ENCODE measurements around the gene DDX31.

Gene DDX31

DNA sequence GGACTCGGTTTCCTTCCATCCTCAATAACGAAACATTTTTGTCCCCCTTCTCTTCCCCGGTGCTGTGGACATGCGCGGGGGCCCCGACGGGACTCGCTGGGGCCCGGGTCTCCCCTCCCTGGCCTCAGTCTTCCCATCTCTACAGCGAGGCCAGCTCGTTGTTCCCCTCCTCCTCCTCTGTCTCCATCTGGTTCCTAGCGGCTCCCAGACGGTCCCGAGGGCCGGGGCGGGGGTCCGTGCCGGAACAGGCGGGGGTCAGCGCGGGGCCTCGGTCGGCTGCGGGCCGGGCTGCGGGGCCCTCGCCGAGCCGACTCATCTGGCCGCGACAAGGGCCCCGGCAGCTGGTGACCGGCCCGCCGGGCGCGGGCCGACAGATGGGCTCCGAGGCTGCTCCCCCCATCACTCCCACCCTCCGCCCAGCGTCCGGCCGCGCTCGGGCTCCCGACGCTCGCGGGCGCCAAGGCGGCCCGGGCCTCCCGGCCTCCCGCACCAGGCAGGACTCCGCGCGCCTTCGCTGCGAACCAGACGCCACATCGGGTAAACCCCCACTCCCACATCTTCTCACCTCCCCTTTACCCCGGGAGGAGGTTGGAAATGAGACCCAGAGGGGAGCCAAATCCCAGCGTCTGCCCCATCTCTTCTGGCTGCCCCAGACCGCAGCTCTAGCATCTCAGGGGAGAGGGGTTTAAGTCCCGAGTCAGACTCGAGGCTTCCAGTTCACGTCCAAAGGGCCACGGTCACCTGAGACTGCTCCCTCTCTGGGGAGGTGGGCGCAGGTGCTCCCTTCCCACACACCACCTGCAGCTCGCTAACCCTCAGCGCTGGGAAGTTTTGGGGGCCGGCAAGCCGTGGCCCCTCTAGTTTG is 79.2 kb downstream of the DDX31 start:
- TF ChIP-seq TAF1 (IDR thresholded peaks at IDR 0.05; ENCODE audit: borderline replicate concordance, insufficient read depth, low read length) (no peak), FOXP2 (optimal IDR thresholded peaks at IDR 0.05; ENCODE audit: borderline replicate concordance, extremely low read depth, extremely low read length, insufficient read depth) (no peak), SIN3A (IDR thresholded peaks at IDR 0.05; ENCODE audit: borderline replicate concordance, insufficient read depth, low read length) (no peak), POLR2AphosphoS5 (IDR thresholded peaks at IDR 0.05; ENCODE audit: low read depth, low read length) (no peak)
- TF ChIP-seq, protein P1, sequence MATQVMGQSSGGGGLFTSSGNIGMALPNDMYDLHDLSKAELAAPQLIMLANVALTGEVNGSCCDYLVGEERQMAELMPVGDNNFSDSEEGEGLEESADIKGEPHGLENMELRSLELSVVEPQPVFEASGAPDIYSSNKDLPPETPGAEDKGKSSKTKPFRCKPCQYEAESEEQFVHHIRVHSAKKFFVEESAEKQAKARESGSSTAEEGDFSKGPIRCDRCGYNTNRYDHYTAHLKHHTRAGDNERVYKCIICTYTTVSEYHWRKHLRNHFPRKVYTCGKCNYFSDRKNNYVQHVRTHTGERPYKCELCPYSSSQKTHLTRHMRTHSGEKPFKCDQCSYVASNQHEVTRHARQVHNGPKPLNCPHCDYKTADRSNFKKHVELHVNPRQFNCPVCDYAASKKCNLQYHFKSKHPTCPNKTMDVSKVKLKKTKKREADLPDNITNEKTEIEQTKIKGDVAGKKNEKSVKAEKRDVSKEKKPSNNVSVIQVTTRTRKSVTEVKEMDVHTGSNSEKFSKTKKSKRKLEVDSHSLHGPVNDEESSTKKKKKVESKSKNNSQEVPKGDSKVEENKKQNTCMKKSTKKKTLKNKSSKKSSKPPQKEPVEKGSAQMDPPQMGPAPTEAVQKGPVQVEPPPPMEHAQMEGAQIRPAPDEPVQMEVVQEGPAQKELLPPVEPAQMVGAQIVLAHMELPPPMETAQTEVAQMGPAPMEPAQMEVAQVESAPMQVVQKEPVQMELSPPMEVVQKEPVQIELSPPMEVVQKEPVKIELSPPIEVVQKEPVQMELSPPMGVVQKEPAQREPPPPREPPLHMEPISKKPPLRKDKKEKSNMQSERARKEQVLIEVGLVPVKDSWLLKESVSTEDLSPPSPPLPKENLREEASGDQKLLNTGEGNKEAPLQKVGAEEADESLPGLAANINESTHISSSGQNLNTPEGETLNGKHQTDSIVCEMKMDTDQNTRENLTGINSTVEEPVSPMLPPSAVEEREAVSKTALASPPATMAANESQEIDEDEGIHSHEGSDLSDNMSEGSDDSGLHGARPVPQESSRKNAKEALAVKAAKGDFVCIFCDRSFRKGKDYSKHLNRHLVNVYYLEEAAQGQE (IDR thresholded peaks at IDR 0.05; ENCODE audit: insufficient read depth in 1 of 2, low read depth in 2 of 2, low read length in 2 of 2): no peak

DNA sequence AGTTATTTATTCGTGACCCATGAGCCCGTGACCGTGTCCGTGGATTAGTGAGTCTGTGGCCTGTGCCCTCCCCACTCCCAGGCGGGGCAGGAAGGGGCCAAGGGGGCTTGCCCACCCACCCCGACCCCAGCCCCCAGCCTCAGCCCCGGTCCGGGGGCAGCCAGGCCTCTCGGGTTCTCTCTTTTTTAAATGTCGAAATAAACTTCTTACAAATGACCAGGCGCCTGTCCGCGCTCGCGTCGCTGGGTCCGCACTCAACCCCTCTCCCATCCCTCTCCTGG is 79.8 kb downstream of the DDX31 start:
- no peak for TF ChIP-seq POLR2AphosphoS5 (IDR thresholded peaks at IDR 0.05; ENCODE audit: low read depth, low read length)
- TF ChIP-seq, protein P1 (IDR thresholded peaks at IDR 0.05; ENCODE audit: insufficient read depth in 1 of 2, low read depth in 2 of 2, low read length in 2 of 2): no peak
- no peak for TF ChIP-seq FOXP2 (optimal IDR thresholded peaks at IDR 0.05; ENCODE audit: borderline replicate concordance, extremely low read depth, extremely low read length, insufficient read depth)
- TF ChIP-seq TAF1 (IDR thresholded peaks at IDR 0.05; ENCODE audit: borderline replicate concordance, insufficient read depth, low read length): no peak
- no peak for TF ChIP-seq SIN3A (IDR thresholded peaks at IDR 0.05; ENCODE audit: borderline replicate concordance, insufficient read depth, low read length)

DNA sequence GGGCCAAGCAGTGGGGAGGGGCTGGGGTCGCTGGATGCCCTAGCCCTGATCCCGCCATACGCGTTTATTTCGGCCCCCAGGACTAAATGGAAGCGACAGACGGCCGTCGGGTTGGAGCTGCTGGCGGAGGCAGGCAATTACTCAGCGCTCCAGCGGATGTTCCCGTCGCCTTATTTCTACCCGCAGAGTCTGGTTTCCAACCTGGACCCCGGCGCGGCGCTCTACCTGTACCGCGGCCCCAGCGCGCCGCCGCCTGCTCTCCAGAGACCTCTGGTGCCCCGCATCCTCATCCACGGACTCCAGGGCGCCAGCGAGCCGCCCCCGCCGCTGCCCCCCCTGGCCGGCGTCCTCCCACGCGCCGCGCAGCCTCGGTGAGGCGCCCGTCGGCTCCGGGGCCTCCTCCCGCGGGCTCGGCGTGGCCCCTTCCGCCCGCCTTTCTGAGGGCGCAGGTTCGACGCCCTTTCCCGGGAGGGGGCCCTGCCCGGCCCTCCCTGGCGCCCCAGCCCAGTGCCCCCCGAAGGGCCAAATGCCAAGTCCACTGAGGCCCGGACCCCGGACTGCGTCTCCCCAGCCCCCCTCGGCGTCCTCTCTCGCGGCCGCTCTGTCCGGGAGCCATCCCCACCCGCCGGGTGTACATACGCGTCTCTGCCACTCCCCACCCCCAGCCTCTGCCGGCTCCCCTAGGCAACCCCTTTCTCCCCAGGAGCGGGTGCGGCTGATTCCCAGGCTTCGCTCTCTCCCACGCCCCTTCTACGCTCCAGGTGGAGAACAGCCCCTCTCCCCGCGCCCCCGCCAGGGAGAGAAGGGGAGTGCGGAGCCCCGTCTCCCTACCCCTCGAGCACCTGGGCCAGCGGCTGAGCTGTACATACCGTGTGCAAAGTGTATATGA is 80.4 kb downstream of the DDX31 start:
- TF ChIP-seq, protein P1 (IDR thresholded peaks at IDR 0.05; ENCODE audit: insufficient read depth in 1 of 2, low read depth in 2 of 2, low read length in 2 of 2): no peak
- TF ChIP-seq POLR2AphosphoS5 (IDR thresholded peaks at IDR 0.05; ENCODE audit: low read depth, low read length) (no peak), SIN3A (IDR thresholded peaks at IDR 0.05; ENCODE audit: borderline replicate concordance, insufficient read depth, low read length) (no peak), FOXP2 (optimal IDR thresholded peaks at IDR 0.05; ENCODE audit: borderline replicate concordance, extremely low read depth, extremely low read length, insufficient read depth) (no peak), TAF1 (IDR thresholded peaks at IDR 0.05; ENCODE audit: borderline replicate concordance, insufficient read depth, low read length) (no peak)

DNA sequence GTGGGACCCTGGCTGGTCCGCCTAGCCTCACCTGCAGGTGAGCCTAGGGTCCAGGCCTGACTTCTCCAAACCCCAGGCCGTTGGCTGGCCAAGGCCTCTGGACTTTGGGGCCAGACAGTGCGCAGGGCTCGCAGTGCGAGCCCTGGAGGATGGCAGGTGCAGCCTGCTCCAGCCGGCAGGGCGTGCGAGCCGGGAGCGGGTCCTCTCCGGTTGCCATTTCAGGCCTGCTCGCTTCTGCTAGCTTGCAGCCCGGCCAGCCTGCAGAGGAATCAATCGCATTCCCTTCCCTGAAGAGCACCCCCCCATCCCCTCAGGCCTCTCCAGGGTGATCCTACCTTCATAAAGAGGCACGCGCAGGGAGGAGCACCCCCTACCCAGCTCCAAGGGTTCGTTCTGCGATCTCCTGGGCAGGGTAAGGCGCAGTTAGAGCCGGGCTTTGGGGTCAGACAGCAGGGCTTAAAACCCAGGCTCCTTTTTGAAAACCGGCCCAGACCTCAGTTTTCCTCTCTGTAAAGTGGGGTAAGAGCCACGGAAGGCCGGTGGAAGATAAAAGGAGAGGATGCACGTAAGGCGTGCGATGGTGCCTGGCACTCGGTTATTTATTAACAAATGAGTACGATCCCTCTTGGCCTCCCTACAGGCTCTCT is 81.2 kb downstream of the DDX31 start:
- TF ChIP-seq TAF1 (IDR thresholded peaks at IDR 0.05; ENCODE audit: borderline replicate concordance, insufficient read depth, low read length) (no peak), FOXP2 (optimal IDR thresholded peaks at IDR 0.05; ENCODE audit: borderline replicate concordance, extremely low read depth, extremely low read length, insufficient read depth) (no peak), SIN3A (IDR thresholded peaks at IDR 0.05; ENCODE audit: borderline replicate concordance, insufficient read depth, low read length) (no peak), POLR2AphosphoS5 (IDR thresholded peaks at IDR 0.05; ENCODE audit: low read depth, low read length) (no peak)
- TF ChIP-seq, protein P1 (IDR thresholded peaks at IDR 0.05; ENCODE audit: insufficient read depth in 1 of 2, low read depth in 2 of 2, low read length in 2 of 2): no peak
